ENCODE results near the gene SDR42E2. TPM values are rescaled to one million over a fixed set of nuclear protein-coding genes. Genes with fewer than 3 reads are reported as not detected.

SDR42E2 gene
- total RNA-seq: not detected in 2 replicates
- long read RNA-seq: 0 reads

DNA sequence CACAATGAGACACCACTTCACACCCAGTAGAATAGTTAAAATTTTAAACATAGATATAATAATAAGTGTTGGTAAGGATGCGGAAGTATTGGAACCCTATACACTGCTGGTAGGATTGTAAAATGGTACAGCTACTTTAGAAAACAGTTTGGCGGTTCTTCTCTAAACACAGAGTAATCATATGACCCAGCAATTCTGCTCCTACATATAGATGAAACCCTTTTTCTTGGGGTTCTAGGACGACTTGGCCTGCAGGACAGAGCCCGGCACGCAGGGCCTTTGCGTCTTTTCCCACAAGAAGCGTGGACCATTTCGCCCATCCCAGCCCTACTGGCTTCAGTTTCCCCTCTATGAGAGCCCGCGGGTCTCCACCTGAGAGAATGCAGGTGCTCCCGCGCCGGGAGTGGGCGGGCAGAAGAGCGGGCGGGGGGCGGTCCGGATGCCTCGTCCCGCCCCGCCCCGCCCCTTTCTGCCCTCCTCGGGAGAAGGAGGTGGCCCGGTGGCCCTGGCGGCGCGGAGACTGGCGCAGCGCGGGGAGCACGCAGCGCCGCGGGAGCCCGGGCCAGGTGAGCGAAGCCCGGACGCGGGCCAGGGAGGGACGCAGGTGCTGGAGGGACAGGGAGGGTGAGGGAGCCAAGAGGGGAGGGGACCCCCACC lies at the start of gene SDR42E2:
SDR42E2 (plus strand) TSS at position 508 of the 657 bp plus-strand sequence. CDS start 3,077 bp downstream, outside the sequence.
- H3K4me1 Mint-ChIP-seq (ENCODE audit: low read depth): no peaks in the 10 kb centered on the region
- TF ChIP-seq, protein P1, sequence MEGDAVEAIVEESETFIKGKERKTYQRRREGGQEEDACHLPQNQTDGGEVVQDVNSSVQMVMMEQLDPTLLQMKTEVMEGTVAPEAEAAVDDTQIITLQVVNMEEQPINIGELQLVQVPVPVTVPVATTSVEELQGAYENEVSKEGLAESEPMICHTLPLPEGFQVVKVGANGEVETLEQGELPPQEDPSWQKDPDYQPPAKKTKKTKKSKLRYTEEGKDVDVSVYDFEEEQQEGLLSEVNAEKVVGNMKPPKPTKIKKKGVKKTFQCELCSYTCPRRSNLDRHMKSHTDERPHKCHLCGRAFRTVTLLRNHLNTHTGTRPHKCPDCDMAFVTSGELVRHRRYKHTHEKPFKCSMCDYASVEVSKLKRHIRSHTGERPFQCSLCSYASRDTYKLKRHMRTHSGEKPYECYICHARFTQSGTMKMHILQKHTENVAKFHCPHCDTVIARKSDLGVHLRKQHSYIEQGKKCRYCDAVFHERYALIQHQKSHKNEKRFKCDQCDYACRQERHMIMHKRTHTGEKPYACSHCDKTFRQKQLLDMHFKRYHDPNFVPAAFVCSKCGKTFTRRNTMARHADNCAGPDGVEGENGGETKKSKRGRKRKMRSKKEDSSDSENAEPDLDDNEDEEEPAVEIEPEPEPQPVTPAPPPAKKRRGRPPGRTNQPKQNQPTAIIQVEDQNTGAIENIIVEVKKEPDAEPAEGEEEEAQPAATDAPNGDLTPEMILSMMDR (IDR thresholded peaks at IDR 0.05; ENCODE audit: unreplicated experiment): no peak
- no peaks in the 10 kb centered on the region for H3K36me3 Mint-ChIP-seq (ENCODE audit: insufficient read depth)
- H3K27me3 Mint-ChIP-seq: peaks cover 41% of the 10 kb centered on the region
- no peaks in the 10 kb centered on the region for H3K9me3 Mint-ChIP-seq (ENCODE audit: low read depth)
- H3K27ac Mint-ChIP-seq: no peak within 1 kb of the TSS
- peak within 1 kb of the TSS; percentile 19 for H3K4me3 Mint-ChIP-seq (ENCODE audit: low read depth)
- peak; percentile 38 for DNase-seq (ENCODE audit: low spot score, unreplicated experiment)

DNA sequence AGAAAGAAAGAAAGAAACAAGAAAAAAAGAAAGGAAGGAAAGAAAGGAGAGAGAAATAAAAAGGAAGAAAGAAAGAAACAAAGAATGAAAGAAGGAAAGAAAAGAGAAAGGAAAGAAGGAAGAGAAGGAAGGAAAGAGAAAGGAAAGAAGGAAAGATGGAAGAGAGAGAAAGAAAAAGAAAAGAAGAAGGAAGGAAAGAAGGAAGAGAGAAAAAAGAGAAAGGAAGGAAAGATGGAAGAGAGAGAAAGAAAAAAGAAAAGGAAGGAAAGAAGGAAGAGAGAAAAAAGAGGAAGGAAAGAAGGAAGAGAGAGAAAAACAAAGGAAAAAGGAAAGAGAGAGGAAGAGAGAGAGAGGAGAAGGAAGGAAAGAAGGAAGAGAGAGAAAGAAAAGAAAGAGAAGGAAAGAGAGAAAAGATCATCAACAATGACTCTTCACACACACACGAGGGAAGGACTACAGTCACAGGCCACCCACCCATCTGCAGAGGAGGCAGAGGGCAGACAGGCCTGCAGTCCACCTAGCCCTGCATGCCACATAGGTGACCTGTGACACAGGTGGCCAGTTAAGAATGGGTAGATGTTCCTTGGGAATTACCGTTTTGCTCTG lies 46.1 kb upstream of the SDR42E2 start:
- H3K4me3 Mint-ChIP-seq (ENCODE audit: low read depth): no peak overlapping the region
- no peaks in the 10 kb centered on the region for H3K36me3 Mint-ChIP-seq (ENCODE audit: insufficient read depth)
- peaks cover 5% of the 10 kb centered on the region for H3K27me3 Mint-ChIP-seq
- DNase-seq (ENCODE audit: low spot score, unreplicated experiment): no peak
- no peak overlapping the region for H3K27ac Mint-ChIP-seq
- TF ChIP-seq, protein P1 (IDR thresholded peaks at IDR 0.05; ENCODE audit: unreplicated experiment): no peak
- no peaks in the 10 kb centered on the region for H3K9me3 Mint-ChIP-seq (ENCODE audit: low read depth)
- peaks cover 9% of the 10 kb centered on the region for H3K4me1 Mint-ChIP-seq (ENCODE audit: low read depth)

DNA sequence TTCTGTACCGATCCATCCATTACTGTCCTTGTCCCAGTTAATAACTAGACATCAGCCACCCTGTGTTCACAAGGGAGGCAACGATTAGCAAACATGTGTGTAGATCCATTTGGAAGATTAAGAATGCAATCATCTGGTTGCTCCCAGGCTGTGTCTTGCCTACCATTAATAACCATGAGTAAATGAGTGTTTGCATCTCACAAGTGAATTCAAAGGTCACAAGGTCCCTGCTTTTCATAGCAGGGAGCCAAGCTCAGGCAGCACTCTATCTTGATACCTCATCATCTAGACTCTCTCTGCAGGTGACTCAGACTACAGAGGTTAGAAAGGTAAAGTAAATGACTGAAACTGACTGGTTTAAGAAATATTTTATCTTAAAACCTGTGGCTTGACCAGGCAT lies 44.7 kb upstream of the SDR42E2 start:
- Mint-ChIP-seq H3K9me3 (ENCODE audit: low read depth) (no peaks in the 10 kb centered on the region), H3K4me3 (ENCODE audit: low read depth) (no peak overlapping the region), H3K27ac (no peak overlapping the region), H3K4me1 (ENCODE audit: low read depth) (peaks cover 9% of the 10 kb centered on the region), H3K27me3 (peaks cover 13% of the 10 kb centered on the region), H3K36me3 (ENCODE audit: insufficient read depth) (no peaks in the 10 kb centered on the region)
- TF ChIP-seq, protein P1 (IDR thresholded peaks at IDR 0.05; ENCODE audit: unreplicated experiment): no peak
- no peak for DNase-seq (ENCODE audit: low spot score, unreplicated experiment)

DNA sequence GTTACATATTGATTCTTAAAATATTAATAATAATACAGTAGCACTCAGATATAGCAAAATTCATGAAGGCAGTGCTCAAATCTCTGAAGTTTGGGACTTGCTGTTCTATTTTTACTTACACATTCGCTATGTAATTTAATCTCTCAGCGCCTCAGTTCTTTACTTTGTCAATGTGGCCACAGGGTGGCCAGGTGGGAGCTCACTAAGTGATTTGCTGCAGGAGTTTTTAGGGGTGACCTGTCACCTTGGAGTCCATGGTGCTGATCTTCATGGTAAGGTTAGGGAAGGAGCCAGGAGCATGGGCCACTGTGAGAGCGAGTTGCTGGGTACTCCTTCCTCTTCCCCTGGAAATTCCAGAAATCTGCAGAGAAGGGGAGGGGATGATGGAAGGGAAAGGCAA lies 41.9 kb upstream of the SDR42E2 start:
- TF ChIP-seq, protein P1 (IDR thresholded peaks at IDR 0.05; ENCODE audit: unreplicated experiment): no peak
- DNase-seq (ENCODE audit: low spot score, unreplicated experiment): no peak
- no peak overlapping the region for H3K27ac Mint-ChIP-seq
- H3K27me3 Mint-ChIP-seq: peaks cover 16% of the 10 kb centered on the region
- no peaks in the 10 kb centered on the region for H3K9me3 Mint-ChIP-seq (ENCODE audit: low read depth)
- no peaks in the 10 kb centered on the region for H3K36me3 Mint-ChIP-seq (ENCODE audit: insufficient read depth)
- H3K4me3 Mint-ChIP-seq (ENCODE audit: low read depth): no peak overlapping the region
- peaks cover 9% of the 10 kb centered on the region for H3K4me1 Mint-ChIP-seq (ENCODE audit: low read depth)

DNA sequence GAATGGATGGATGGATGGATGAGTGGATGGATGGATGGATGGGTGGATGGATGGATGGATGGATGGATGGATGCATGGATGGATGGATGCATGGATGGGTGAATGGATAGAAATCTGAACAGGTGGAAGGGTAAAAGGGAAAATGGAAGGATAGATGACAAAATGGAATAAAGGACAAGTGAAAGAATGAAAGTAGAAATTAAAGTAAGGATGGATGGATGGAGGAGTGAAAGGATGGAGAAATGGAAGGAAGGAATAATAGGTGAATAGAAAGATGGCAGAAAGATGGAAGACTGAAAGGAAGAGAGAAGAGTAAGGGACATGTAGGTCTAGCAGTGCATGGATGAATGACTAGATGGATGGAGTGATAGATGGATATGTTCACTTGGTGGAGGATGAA lies 40.1 kb upstream of the SDR42E2 start:
- Mint-ChIP-seq H3K36me3 (ENCODE audit: insufficient read depth) (no peaks in the 10 kb centered on the region), H3K27me3 (peaks cover 16% of the 10 kb centered on the region), H3K9me3 (ENCODE audit: low read depth) (no peaks in the 10 kb centered on the region), H3K27ac (no peak overlapping the region), H3K4me3 (ENCODE audit: low read depth) (no peak overlapping the region), H3K4me1 (ENCODE audit: low read depth) (peaks cover 8% of the 10 kb centered on the region)
- TF ChIP-seq, protein P1 (IDR thresholded peaks at IDR 0.05; ENCODE audit: unreplicated experiment): no peak
- no peak for DNase-seq (ENCODE audit: low spot score, unreplicated experiment)

All from progenitor cell of endocrine pancreas (in vitro differentiated cells).